ENCODE measurements around the gene FAM89B.
A peak's percentile ranks its signal among the peaks of the same experiment; 100 is the strongest.

FAM89B gene

GRCh38 chr11:65573391-65574079 is 1.2 kb downstream of the FAM89B start:
- DNase-seq (ENCODE audit: low spot score) = no peak

GRCh38 chr11:65574109-65574810 is 1.9 kb downstream of the FAM89B start:
- FAIRE-seq (peak; percentile 5), DNase-seq (ENCODE audit: low spot score) (peak; percentile 96)

More at GRCh38 chr11:65573391-65574079, 1.2 kb downstream of the FAM89B start:
- no peak for FAIRE-seq

DNA sequence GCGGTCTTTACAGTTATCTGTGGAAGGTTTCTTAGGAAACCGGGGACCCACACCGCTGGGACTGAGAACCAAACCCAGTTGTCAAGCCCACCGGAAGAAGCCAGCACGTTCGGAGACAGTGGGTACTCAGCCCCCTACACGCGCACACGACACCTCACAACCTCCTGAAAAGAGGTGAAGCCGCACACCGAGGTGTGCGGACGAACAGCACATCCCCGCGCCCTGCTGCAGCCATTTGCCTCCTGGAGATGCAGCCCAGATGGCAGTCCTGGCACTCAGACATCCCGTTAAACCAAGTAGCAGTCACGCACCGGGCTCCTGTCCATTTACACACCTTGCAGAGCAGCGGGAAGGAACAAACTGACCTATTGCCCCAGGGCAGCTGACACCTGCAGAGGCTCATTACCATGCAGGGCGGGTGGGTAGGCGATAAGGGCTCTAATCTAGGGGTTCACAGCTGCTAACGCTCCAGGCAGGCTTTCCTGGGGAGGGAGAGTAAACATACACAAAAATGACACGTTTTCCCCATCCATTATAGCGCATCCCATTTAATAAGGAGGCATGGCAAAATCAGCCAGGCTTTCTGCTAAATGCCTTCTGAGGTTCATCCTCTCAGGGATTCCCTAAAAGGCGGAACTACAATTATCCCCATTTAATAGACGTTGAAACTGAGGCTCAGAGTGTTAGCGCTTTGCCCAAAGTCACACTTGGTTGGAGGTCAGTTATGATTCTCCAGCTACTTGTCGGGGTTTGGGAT is 2.7 kb downstream of the FAM89B start:
- FAIRE-seq = no peak
- no peak for DNase-seq (ENCODE audit: low spot score)

DNA sequence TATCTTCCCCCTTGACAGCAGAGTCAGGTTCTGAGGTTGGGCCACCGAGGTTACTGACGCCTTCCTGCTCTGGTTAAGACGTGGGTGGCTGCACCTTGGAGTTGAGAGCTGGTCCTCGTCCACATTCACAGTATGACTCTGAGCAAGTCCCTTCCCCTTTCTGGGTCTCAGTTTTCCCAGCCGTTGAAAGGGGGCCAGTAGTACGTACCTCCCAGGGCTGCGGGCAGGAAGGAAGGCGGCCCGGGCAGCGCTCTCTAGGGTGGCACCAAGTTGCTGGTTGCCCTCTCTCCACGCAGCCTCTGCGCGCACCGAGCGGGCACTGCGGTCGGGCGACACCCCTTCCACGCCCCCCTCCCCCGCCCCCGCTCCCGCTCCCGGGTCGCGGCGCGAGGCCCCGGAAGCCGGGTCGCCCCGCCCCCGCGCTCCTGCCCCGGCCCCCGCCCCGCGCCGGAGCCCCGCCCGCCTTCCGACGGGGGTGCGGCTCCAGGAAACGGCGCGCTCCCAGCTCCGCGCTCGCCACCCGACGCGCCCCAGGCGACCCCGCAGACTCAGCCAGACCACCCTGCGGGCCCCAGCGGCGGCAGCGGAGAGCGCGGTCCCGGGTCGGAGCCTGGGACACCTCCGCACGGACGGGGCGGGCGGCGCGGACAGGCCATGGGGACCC is 3.4 kb downstream of the FAM89B start, which contains the start of gene EHBP1L1:
EHBP1L1 (plus strand) TSS at position 486 of the 664 bp plus-strand sequence. CDS start 250 bp downstream, outside the sequence.
- no peak for FAIRE-seq

GRCh38 chr11:65576232-65576866 is 4.0 kb downstream of the FAM89B start:
- DNase-seq (ENCODE audit: low spot score) (no peak), FAIRE-seq (no peak)

More for the DNA sequence above, 3.4 kb downstream of the FAM89B start, which contains the start of gene EHBP1L1:
- DNase-seq (ENCODE audit: low spot score) = peak; percentile 86

- FAIRE-seq = peak; percentile 61
- peak; percentile 88 for DNase-seq (ENCODE audit: low spot score)
Measured at GRCh38 chr11:65576867-65577755, 4.8 kb downstream of the FAM89B start.

DNA sequence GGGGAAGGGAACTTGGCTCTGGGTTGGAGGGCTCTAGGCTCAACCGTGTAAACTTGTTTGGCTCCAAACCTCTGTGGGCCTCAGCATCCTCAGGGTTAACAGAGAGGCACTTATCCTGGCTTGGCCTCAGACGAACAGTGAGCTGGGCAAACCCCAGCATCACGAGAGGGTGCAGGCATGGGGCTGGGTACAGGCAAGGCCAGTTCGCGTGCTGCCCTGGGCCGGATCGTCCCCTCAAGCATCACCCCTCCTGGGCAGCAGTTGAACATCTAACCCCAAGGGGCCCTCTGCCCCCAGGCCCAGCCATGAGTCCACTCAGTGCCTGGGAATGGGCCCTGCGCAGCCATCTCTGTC is 5.4 kb downstream of the FAM89B start:
- FAIRE-seq = peak; percentile 77
- DNase-seq (ENCODE audit: low spot score) = no peak

DNA sequence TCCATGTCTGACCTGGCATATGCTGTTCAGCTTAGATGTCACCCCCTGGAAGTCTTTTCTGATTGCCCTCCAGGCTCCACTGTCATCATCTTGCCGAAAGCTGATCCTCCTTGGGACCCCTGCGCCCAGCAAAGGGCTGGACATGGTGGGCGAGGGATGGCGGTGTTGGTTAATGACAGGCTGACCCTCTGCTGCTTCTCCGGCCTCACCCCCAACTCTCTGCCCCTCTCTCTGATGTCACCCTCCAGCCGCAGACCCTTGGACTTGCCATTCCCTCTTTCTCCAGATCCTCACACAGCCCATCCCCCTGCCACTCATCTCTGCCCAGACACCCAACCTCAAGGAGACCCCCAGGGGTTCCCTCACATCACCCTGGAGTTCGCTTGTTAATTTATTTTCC is 5.8 kb downstream of the FAM89B start:
- DNase-seq (ENCODE audit: low spot score) (no peak), FAIRE-seq (no peak)

DNA sequence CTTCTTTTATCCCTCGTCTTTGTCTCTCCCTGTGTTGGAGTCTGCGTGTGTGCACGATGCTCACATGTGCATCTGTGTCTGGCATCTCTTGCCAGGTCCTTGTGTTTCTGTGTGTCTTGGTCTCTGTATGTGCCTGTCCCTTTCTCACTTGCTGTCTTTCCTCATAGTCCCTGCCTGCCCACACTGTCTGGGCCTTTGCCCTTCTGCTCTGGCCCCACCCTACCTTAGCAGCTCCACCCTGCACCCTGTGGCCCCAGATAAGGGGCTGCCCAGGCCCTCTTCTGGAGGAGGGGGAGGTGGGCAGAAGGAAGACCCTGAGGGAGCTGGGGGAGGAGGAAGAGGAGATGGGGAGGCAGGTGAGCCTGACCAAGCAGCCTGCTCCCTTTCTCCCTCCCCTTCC is 6.3 kb downstream of the FAM89B start:
- no peak for DNase-seq (ENCODE audit: low spot score)

DNA sequence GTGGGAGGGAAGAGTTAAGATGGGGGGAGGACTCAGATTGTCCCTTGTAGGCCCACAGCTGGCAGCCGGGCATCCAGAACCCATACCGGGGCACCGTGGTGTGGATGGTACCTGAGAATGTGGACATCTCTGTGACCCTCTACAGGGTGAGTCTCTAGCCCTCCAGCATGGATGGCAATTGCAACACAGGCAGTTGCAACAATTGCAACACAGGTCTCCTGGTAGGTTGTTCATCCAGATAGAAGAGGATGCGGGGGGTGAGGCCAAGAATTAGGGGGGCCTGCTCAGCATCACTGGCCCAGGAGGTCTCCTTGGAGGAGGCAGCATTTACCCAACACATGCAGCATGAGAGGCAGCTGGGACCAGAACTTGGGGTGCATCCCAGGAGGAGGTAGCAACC is 7.0 kb downstream of the FAM89B start:
- DNase-seq (ENCODE audit: low spot score) = no peak
- no peak for FAIRE-seq

More for the DNA sequence above, 6.3 kb downstream of the FAM89B start:
- FAIRE-seq = no peak

DNA sequence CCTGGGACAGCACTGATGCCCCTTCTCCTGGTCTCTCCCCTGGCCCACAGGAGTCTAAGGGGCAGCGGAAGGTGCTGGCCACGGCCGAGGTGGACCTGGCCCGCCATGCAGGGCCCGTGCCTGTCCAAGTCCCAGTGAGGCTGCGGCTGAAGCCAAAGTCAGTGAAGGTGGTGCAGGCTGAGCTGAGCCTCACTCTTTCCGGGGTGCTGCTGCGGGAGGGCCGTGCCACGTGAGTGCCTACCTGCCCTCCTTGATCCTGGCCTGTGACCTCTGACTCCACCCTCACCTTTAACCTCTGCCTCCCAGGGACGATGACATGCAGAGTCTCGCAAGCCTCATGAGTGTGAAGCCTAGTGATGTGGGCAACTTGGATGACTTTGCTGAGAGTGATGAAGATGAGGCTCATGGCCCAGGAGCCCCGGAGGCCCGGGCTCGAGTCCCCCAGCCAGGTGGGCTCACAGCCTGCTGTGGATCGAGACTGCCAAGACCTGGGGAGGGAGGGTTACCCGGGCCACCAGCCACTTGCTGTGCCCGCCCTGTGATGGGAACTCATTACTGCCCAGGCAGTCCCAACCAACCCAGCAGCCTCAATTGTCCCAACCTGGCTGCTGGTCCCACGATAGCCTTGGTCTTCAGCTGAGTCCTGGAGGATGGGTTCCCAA is 7.8 kb downstream of the FAM89B start:
- DNase-seq (ENCODE audit: low spot score) (no peak), FAIRE-seq (no peak)

GRCh38 chr11:65580756-65581155 is 8.4 kb downstream of the FAM89B start:
- DNase-seq (ENCODE audit: low spot score) (no peak), FAIRE-seq (no peak)

- no peak for FAIRE-seq
- no peak for DNase-seq (ENCODE audit: low spot score)
Measured at GRCh38 chr11:65581928-65582327, 9.6 kb downstream of the FAM89B start.

DNA sequence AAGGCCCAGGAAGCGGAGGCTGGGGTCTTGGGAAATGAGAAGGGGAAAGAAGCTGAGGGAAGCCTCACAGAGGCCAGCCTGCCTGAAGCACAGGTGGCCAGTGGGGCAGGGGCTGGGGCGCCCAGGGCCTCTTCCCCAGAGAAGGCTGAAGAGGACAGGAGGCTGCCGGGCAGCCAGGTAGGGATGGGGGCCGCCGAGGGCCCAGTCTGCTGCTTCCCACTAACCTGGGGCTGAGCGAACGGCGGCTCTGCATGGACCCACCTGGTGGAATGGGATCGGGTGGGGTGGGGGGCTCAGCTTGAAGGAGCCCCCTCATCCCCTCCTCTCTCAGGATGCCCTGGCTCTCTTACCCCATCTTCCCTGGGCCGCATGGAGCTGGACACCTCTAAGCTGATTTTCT is 11.3 kb downstream of the FAM89B start:
- DNase-seq (ENCODE audit: low spot score) = no peak
- no peak for FAIRE-seq

GRCh38 chr11:65584106-65584505 is 11.8 kb downstream of the FAM89B start:
- FAIRE-seq (peak; percentile 81), DNase-seq (ENCODE audit: low spot score) (no peak)

DNA sequence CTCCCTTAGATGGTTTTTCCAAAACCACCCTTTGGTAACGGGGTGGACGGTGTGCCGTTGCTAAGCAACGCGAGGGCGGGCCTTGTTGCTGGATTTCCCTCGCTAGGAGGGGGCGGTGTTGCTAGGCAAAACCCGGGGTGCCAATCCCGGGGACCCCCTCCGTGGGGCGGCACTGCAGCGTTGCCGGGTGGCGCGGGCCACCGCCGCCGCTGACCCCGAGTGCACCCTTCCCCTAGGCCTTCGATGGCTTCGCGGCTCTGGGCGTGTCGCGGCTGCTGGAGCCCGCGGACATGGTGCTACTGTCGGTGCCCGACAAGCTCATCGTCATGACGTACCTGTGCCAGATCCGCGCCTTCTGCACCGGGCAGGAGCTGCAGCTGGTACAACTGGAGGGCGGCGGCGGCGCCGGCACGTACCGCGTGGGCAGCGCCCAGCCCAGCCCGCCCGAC is 12.4 kb downstream of the FAM89B start:
- no peak for FAIRE-seq
- DNase-seq (ENCODE audit: low spot score) = no peak

GRCh38 chr11:65585396-65586246 is 13.3 kb downstream of the FAM89B start:
- DNase-seq (ENCODE audit: low spot score) = no peak
- no peak for FAIRE-seq

DNA sequence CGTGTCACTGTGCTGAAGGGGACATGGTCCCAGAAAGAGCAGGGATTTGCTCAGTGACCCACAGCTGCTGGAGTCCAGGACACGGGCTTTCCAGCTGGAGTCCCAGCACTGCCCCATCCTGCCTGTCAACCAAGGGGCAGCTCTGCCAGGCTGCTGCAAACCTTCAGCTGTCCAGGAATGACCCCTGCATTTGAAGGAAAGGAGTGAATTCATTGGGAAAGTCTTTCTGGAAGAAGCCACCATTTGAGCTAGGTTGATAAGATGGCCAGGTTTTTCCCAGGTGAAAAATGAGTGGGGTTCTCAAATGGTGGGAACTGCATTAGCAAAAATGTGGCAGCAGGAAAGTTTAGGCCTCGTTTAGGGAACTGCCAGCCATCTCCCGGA is 13.9 kb downstream of the FAM89B start:
- DNase-seq (ENCODE audit: low spot score) (no peak), FAIRE-seq (no peak)

GRCh38 chr11:65586676-65587075 is 14.3 kb downstream of the FAM89B start:
- no peak for FAIRE-seq
- no peak for DNase-seq (ENCODE audit: low spot score)

Measured in urothelium cell line (cell line).